MCF 10A (cell line): ENCODE data around the gene ERVFRD-1. TPM values are rescaled to one million over a fixed set of nuclear protein-coding genes. Genes with fewer than 3 reads are reported as not detected.

ENCODE experiments used
- BruUV-seq: library from RNA; stranded (reverse); fragments of 400-500 nt; replicated peaks from 2 replicates; lab custom pipeline; 2021; lab: Mats Ljungman, UMichigan
- CTCF ChIA-PET: fragments of 300-600 bp; sonication (Branson Sonifier 250); formaldehyde crosslinking; extraction: SDS; loops from one replicate; lab custom pipeline; 2021; ENCODE audit warnings: antibody characterized with exemption, inconsistent platforms; lab: Yijun Ruan, JAX
- POLR2A ChIA-PET: fragments of 300-600, 350-650 bp; sonication (Branson Sonifier 250); formaldehyde crosslinking; extraction: SDS; loops from one replicate; lab custom pipeline; 2020; ENCODE audit warnings: antibody characterized with exemption, inconsistent platforms; lab: Yijun Ruan, JAX
- DNase-seq: peaks from one replicate; pipeline ENCODE4 v3.0.0-alpha.2; 2018; ENCODE audit not compliant: unreplicated experiment
- H3K27ac Mint-ChIP-seq: one replicate; pipeline ENCODE4 v1.8.0; 2022; ENCODE audit warnings: mild to moderate bottlenecking, low read depth, mixed read lengths; ENCODE audit not compliant: unreplicated experiment
- H3K27me3 Mint-ChIP-seq: one replicate; pipeline ENCODE4 v1.8.0; 2022; ENCODE audit warnings: mixed read lengths; ENCODE audit not compliant: insufficient read depth, unreplicated experiment
- H3K36me3 Mint-ChIP-seq: one replicate; pipeline ENCODE4 v1.8.0; 2022; ENCODE audit warnings: mild to moderate bottlenecking, moderate library complexity, mixed read lengths; ENCODE audit not compliant: insufficient read depth, unreplicated experiment
- H3K4me1 Mint-ChIP-seq: one replicate; pipeline ENCODE4 v1.8.0; 2022; ENCODE audit warnings: mixed read lengths; ENCODE audit not compliant: insufficient read depth, unreplicated experiment
- H3K4me3 Mint-ChIP-seq: one replicate; pipeline ENCODE4 v1.8.0; 2022; ENCODE audit warnings: mild to moderate bottlenecking, moderate library complexity, mixed read lengths; ENCODE audit not compliant: unreplicated experiment
- H3K9me3 Mint-ChIP-seq: one replicate; pipeline ENCODE4 v1.8.0; 2022; ENCODE audit warnings: mixed read lengths; ENCODE audit not compliant: unreplicated experiment
- intact Hi-C: fragments of 100-400 bp; cut with micrococcal nuclease; formaldehyde crosslinking; loops from 2 replicates; pipeline ENCODE4 v1.14.1; 2022
- total RNA-seq: library from RNA; stranded (reverse); gene quantifications from 2 replicates; pipeline ENCODE4 v1.2.3, GENCODE V29; 2022
- TF ChIP-seq, protein P1 (sequence below): fragments of 200-600 bp; IDR thresholded peaks from one replicate; pipeline ENCODE4 v1.8.0; 2022; ENCODE audit warnings: antibody characterized with exemption, mild to moderate bottlenecking; ENCODE audit not compliant: unreplicated experiment

The ERVFRD-1 gene
- total RNA-seq, 1 experiment from 2014 or later, result not detected

DNA sequence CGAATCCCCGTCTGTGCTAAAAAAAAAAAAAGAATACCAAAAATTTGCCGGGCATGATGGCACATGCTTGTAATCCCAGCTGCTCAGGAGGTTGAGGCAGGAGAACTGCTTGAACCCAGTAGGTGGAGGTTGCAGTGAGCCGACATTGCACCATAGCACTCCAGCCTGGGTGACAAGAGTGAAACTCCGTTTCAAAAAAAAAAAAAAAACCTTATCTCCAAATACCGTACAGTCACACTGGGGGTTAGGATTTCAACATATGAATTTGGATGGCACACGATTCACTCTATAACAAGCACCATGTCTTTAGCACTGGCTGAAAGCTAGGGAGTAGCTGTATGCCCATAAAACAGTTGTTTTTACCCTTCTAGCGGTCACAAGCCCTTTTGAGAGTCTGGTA is 14.0 kb downstream of the ERVFRD-1 start:
- ChIA-PET CTCF (interaction anchor here (1.9 to 3.1 kb wide), 2 partner anchors 9 to 399 kb away, joined by 6 to 19 read pairs; no protein-coding TSS in a partner anchor), POLR2A (interaction anchor here (3.2 kb wide), 1 partner anchor 42 kb away, joined by 31 read pairs; no protein-coding TSS in a partner anchor)
- no peaks in the 10 kb centered on the region for H3K27me3 Mint-ChIP-seq
- no peak for DNase-seq
- H3K4me1 Mint-ChIP-seq, result peaks cover 13% of the 10 kb centered on the region
- H3K36me3 Mint-ChIP-seq, result peaks cover 6% of the 10 kb centered on the region
- no peak overlapping the region for H3K27ac Mint-ChIP-seq
- BruUV-seq, result no TSS peak
- intact Hi-C loops, result loop anchor here (10.0 kb wide), 1 partner anchor 477 kb away; no protein-coding TSS in a partner anchor
- TF ChIP-seq, protein P1, sequence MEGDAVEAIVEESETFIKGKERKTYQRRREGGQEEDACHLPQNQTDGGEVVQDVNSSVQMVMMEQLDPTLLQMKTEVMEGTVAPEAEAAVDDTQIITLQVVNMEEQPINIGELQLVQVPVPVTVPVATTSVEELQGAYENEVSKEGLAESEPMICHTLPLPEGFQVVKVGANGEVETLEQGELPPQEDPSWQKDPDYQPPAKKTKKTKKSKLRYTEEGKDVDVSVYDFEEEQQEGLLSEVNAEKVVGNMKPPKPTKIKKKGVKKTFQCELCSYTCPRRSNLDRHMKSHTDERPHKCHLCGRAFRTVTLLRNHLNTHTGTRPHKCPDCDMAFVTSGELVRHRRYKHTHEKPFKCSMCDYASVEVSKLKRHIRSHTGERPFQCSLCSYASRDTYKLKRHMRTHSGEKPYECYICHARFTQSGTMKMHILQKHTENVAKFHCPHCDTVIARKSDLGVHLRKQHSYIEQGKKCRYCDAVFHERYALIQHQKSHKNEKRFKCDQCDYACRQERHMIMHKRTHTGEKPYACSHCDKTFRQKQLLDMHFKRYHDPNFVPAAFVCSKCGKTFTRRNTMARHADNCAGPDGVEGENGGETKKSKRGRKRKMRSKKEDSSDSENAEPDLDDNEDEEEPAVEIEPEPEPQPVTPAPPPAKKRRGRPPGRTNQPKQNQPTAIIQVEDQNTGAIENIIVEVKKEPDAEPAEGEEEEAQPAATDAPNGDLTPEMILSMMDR, result no peak
- H3K9me3 Mint-ChIP-seq, result no peaks in the 10 kb centered on the region
- H3K4me3 Mint-ChIP-seq, result no peak overlapping the region

- Mint-ChIP-seq H3K36me3 (peaks cover 6% of the 10 kb centered on the region), H3K27me3 (no peaks in the 10 kb centered on the region), H3K27ac (peak overlapping the region; percentile 71), H3K4me3 (peak overlapping the region; percentile 96), H3K9me3 (no peaks in the 10 kb centered on the region), H3K4me1 (peaks cover 11% of the 10 kb centered on the region)
- intact Hi-C loops, result loop anchor here (10.0 kb wide), 1 partner anchor 479 kb away; no protein-coding TSS in a partner anchor
- TF ChIP-seq, protein P1, result no peak
- no TSS peak for BruUV-seq
- DNase-seq, result peak; percentile 91
- CTCF ChIA-PET, result interaction anchor here (0.7 to 3.1 kb wide), 6 partner anchors 19 to 486 kb away, joined by 3 to 19 read pairs (median 3); no protein-coding TSS in a partner anchor
- POLR2A ChIA-PET, result interaction anchor here (0.5 to 3.2 kb wide), 17 partner anchors 8 to 915 kb away, joined by 3 to 31 read pairs (median 5); no protein-coding TSS in a partner anchor
Measured at GRCh38 chr6:11096109-11096508, 15.4 kb downstream of the ERVFRD-1 start.

DNA sequence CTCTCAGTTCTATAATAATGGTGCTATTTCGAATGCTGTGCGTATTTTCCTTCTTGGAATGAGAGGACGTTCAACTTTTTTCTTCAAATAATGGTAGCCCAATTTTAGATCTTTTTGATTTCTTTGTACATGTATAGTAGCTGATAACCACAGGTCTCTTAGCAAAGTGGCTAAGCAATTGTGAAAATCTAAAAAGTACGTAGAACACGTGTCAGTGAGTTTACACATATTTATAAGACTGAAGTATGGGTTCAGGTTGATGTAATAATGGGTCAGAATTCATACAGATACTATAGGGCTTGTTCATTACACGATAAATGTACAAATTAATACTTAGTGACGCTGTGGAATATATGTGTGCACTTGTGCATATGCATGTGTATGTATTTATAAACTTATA is 16.6 kb downstream of the ERVFRD-1 start:
- POLR2A ChIA-PET, result interaction anchor here (0.8 to 3.2 kb wide), 11 partner anchors 19 to 144 kb away, joined by 3 to 31 read pairs (median 6); no protein-coding TSS in a partner anchor
- TF ChIP-seq, protein P1, result no peak
- no TSS peak for BruUV-seq
- Mint-ChIP-seq H3K4me3 (peak overlapping the region; percentile 96), H3K27ac (peak overlapping the region; percentile 71), H3K36me3 (peaks cover 4% of the 10 kb centered on the region), H3K27me3 (no peaks in the 10 kb centered on the region), H3K4me1 (peaks cover 11% of the 10 kb centered on the region), H3K9me3 (no peaks in the 10 kb centered on the region)
- DNase-seq, result no peak
- CTCF ChIA-PET, result interaction anchor here (0.7 to 3.1 kb wide), 5 partner anchors 22 to 480 kb away, joined by 3 to 19 read pairs (median 3); no protein-coding TSS in a partner anchor
- intact Hi-C loops, result loop anchor here (1.0 to 10.0 kb wide), 4 partner anchors 44 to 480 kb away; partner anchors contain the start of gene NEDD9

DNA sequence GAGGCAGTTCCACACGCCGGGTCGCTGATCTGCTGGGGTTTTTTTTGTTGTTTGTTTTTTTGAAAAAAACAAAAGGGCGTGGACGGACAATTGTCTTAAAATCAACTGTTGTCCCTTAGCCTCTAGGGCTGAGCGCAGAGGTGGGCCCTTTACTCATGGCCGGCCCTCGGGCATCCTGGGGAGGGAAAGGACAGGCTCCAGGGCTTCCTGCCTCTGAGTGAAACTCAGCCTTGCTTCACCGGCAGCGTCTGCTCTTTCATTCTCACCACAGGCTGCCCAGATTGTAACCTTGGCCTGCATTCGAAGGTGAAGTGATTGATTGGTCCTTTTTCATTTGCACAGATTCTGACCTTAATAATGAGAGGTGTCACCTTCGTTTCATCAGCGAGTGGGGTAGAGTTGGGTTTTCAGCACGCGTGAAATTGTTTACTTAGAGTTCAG is 17.1 kb downstream of the ERVFRD-1 start:
- ChIA-PET POLR2A (interaction anchor here (0.8 to 3.2 kb wide), 11 partner anchors 18 to 143 kb away, joined by 3 to 31 read pairs (median 6); no protein-coding TSS in a partner anchor), CTCF (interaction anchor here (0.7 to 3.1 kb wide), 4 partner anchors 22 to 422 kb away, joined by 3 to 19 read pairs (median 4); no protein-coding TSS in a partner anchor)
- intact Hi-C loops, result loop anchor here (1.0 to 10.0 kb wide), 4 partner anchors 45 to 480 kb away; partner anchors contain the start of gene NEDD9
- Mint-ChIP-seq H3K4me1 (peaks cover 11% of the 10 kb centered on the region), H3K4me3 (peak overlapping the region; percentile 96), H3K36me3 (no peaks in the 10 kb centered on the region), H3K9me3 (no peaks in the 10 kb centered on the region), H3K27me3 (no peaks in the 10 kb centered on the region), H3K27ac (peak overlapping the region; percentile 71)
- no TSS peak for BruUV-seq
- TF ChIP-seq, protein P1, result no peak
- peak; percentile 67 for DNase-seq
